SK-N-SH treated with all-trans-retinoic acid at 6 μM for 48 hours (cell line): Measurements from ENCODE around the gene HTT.

Experiments
- ATAC-seq: fragments of 200-7000 bp; cut with Tn5 transposase; 3 replicates; pipeline ENCODE4 v1.9.1; 2020; ENCODE audit warnings: mild to moderate bottlenecking, moderate library complexity
- ARNTL ChIP-seq: fragments of 450-650 bp; formaldehyde crosslinking; IDR thresholded peaks from 2 replicates; pipeline ENCODE4 v1.5.0; 2020; ENCODE audit warnings: low read depth, mild to moderate bottlenecking, moderate library complexity, borderline replicate concordance
- BACH2 ChIP-seq: fragments of 250-450 bp; sonication (Bioruptor Pico); IDR thresholded peaks from 2 replicates; pipeline ENCODE4 v1.9.0; 2021; ENCODE audit warnings: mild to moderate bottlenecking, borderline replicate concordance
- CSDC2 ChIP-seq: fragments of 250-450 bp; sonication (Bioruptor Pico); IDR thresholded peaks from 2 replicates; pipeline ENCODE4 v1.5.0; 2020; ENCODE audit warnings: mild to moderate bottlenecking, moderate library complexity
- ESRRG ChIP-seq: fragments of 250-450 bp; sonication (Bioruptor Pico); IDR thresholded peaks from 2 replicates; pipeline ENCODE4 v1.6.1; 2021; ENCODE audit warnings: mild to moderate bottlenecking
- GLIS3 ChIP-seq: fragments of 250-450 bp; sonication (Bioruptor Pico); IDR thresholded peaks from 2 replicates; pipeline ENCODE4 v1.5.0; 2020; ENCODE audit warnings: mild to moderate bottlenecking, moderate library complexity
- ISL1 ChIP-seq: fragments of 250-450 bp; sonication (Bioruptor Pico); IDR thresholded peaks from 2 replicates; pipeline ENCODE4 v2.1.2; 2022; ENCODE audit warnings: mild to moderate bottlenecking, moderate library complexity
- OSR1 ChIP-seq: fragments of 250-450 bp; sonication (Bioruptor Pico); IDR thresholded peaks from 2 replicates; pipeline ENCODE4 v1.8.0; 2022; ENCODE audit warnings: moderate library complexity, mild to moderate bottlenecking, inconsistent platforms
- PPARA ChIP-seq: fragments of 250-450 bp; sonication (Bioruptor Pico); IDR thresholded peaks from 2 replicates; pipeline ENCODE4 v1.5.0; 2020; ENCODE audit warnings: mild to moderate bottlenecking, borderline replicate concordance
- RARB ChIP-seq: fragments of 250-450 bp; sonication (Bioruptor Pico); IDR thresholded peaks from 2 replicates; pipeline ENCODE4 v1.8.0; 2021; ENCODE audit warnings: mild to moderate bottlenecking, moderate library complexity
- TCF4 ChIP-seq: fragments of 250-450 bp; sonication (Bioruptor Pico); IDR thresholded peaks from 2 replicates; pipeline ENCODE4 v1.8.0; 2021; ENCODE audit warnings: mild to moderate bottlenecking, moderate library complexity, borderline replicate concordance
- TOX ChIP-seq: fragments of 250-450 bp; sonication (Bioruptor Pico); IDR thresholded peaks from 2 replicates; pipeline ENCODE4 v1.8.0; 2021; ENCODE audit warnings: mild to moderate bottlenecking, moderate library complexity, borderline replicate concordance
- ZC3H10 ChIP-seq: fragments of 250-450 bp; sonication (Bioruptor Pico); IDR thresholded peaks from 2 replicates; pipeline ENCODE4 v1.5.1; 2021; ENCODE audit warnings: mild to moderate bottlenecking, moderate library complexity
- ZFP3 ChIP-seq: fragments of 250-450 bp; sonication (Bioruptor Pico); IDR thresholded peaks from 2 replicates; pipeline ENCODE4 v1.5.0; 2020; ENCODE audit warnings: mild to moderate bottlenecking, moderate library complexity
- ZFP30 ChIP-seq: fragments of 450-650 bp; formaldehyde crosslinking; IDR thresholded peaks from 2 replicates; pipeline ENCODE4 v1.5.0; 2022; ENCODE audit warnings: mild to moderate bottlenecking, moderate library complexity
- ZNF565 ChIP-seq: fragments of 450-650 bp; formaldehyde crosslinking; conservative IDR thresholded peaks from 2 replicates; pipeline ENCODE4 v1.5.0; 2020; ENCODE audit warnings: low read depth, mild to moderate bottlenecking, moderate library complexity
- ZNF70 ChIP-seq: fragments of 450-650 bp; formaldehyde crosslinking; IDR thresholded peaks from 2 replicates; pipeline ENCODE4 v1.5.0; 2020; ENCODE audit warnings: mild to moderate bottlenecking, moderate library complexity
- ZNF8 ChIP-seq: fragments of 450-650 bp; formaldehyde crosslinking; IDR thresholded peaks from 2 replicates; pipeline ENCODE4 v1.5.0; 2020; ENCODE audit warnings: mild to moderate bottlenecking, moderate library complexity
- TF ChIP-seq, protein P1 (sequence below): fragments of 250-450 bp; sonication (Bioruptor Pico); IDR thresholded peaks from 2 replicates; pipeline ENCODE4 v1.5.0; 2020; ENCODE audit warnings: mild to moderate bottlenecking, moderate library complexity
- TF ChIP-seq, protein P2 (sequence below): fragments of 250-450 bp; sonication (Bioruptor Pico); IDR thresholded peaks from 2 replicates; pipeline ENCODE4 v1.5.1; 2020; ENCODE audit warnings: low read depth, mild to moderate bottlenecking, moderate library complexity
- TF ChIP-seq, protein P3 (sequence below): fragments of 250-450 bp; sonication (Bioruptor Pico); IDR thresholded peaks from 2 replicates; pipeline ENCODE4 v1.8.0; 2020; ENCODE audit warnings: mild to moderate bottlenecking, moderate library complexity, borderline replicate concordance
- TF ChIP-seq, protein P4 (sequence below): fragments of 250-450 bp; sonication (Bioruptor Pico); IDR thresholded peaks from 2 replicates; pipeline ENCODE4 v1.8.0; 2021; ENCODE audit warnings: low read depth, mild to moderate bottlenecking, moderate library complexity, borderline replicate concordance

HTT gene

DNA sequence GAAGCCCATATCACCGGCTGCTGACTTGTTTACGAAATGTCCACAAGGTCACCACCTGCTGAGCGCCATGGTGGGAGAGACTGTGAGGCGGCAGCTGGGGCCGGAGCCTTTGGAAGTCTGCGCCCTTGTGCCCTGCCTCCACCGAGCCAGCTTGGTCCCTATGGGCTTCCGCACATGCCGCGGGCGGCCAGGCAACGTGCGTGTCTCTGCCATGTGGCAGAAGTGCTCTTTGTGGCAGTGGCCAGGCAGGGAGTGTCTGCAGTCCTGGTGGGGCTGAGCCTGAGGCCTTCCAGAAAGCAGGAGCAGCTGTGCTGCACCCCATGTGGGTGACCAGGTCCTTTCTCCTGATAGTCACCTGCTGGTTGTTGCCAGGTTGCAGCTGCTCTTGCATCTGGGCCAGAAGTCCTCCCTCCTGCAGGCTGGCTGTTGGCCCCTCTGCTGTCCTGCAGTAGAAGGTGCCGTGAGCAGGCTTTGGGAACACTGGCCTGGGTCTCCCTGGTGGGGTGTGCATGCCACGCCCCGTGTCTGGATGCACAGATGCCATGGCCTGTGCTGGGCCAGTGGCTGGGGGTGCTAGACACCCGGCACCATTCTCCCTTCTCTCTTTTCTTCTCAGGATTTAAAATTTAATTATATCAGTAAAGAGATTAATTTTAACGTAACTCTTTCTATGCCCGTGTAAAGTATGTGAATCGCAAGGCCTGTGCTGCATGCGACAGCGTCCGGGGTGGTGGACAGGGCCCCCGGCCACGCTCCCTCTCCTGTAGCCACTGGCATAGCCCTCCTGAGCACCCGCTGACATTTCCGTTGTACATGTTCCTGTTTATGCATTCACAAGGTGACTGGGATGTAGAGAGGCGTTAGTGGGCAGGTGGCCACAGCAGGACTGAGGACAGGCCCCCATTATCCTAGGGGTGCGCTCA is 165.8 kb downstream of the HTT start:
- TF ChIP-seq OSR1 (CRISPR knock-in tag) = no peak
- no peak for TF ChIP-seq TCF4
- TF ChIP-seq ESRRG (CRISPR knock-in tag) = no peak
- no peak for TF ChIP-seq PPARA
- TF ChIP-seq RARB = no peak
- no peak for TF ChIP-seq CSDC2 (CRISPR knock-in tag)
- no peak for TF ChIP-seq ZFP30 (CRISPR knock-in tag)
- TF ChIP-seq, protein P1, sequence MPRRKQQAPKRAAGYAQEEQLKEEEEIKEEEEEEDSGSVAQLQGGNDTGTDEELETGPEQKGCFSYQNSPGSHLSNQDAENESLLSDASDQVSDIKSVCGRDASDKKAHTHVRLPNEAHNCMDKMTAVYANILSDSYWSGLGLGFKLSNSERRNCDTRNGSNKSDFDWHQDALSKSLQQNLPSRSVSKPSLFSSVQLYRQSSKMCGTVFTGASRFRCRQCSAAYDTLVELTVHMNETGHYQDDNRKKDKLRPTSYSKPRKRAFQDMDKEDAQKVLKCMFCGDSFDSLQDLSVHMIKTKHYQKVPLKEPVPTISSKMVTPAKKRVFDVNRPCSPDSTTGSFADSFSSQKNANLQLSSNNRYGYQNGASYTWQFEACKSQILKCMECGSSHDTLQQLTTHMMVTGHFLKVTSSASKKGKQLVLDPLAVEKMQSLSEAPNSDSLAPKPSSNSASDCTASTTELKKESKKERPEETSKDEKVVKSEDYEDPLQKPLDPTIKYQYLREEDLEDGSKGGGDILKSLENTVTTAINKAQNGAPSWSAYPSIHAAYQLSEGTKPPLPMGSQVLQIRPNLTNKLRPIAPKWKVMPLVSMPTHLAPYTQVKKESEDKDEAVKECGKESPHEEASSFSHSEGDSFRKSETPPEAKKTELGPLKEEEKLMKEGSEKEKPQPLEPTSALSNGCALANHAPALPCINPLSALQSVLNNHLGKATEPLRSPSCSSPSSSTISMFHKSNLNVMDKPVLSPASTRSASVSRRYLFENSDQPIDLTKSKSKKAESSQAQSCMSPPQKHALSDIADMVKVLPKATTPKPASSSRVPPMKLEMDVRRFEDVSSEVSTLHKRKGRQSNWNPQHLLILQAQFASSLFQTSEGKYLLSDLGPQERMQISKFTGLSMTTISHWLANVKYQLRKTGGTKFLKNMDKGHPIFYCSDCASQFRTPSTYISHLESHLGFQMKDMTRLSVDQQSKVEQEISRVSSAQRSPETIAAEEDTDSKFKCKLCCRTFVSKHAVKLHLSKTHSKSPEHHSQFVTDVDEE (CRISPR knock-in tag) = no peak
- TF ChIP-seq ZNF8 (CRISPR knock-in tag) = no peak
- no peak for ATAC-seq

DNA sequence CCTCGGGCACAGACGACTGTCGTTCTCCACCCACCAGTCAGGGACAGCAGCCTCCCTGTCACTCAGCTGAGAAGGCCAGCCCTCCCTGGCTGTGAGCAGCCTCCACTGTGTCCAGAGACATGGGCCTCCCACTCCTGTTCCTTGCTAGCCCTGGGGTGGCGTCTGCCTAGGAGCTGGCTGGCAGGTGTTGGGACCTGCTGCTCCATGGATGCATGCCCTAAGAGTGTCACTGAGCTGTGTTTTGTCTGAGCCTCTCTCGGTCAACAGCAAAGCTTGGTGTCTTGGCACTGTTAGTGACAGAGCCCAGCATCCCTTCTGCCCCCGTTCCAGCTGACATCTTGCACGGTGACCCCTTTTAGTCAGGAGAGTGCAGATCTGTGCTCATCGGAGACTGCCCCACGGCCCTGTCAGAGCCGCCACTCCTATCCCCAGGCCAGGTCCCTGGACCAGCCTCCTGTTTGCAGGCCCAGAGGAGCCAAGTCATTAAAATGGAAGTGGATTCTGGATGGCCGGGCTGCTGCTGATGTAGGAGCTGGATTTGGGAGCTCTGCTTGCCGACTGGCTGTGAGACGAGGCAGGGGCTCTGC is 166.5 kb downstream of the HTT start:
- no peak for ATAC-seq

DNA sequence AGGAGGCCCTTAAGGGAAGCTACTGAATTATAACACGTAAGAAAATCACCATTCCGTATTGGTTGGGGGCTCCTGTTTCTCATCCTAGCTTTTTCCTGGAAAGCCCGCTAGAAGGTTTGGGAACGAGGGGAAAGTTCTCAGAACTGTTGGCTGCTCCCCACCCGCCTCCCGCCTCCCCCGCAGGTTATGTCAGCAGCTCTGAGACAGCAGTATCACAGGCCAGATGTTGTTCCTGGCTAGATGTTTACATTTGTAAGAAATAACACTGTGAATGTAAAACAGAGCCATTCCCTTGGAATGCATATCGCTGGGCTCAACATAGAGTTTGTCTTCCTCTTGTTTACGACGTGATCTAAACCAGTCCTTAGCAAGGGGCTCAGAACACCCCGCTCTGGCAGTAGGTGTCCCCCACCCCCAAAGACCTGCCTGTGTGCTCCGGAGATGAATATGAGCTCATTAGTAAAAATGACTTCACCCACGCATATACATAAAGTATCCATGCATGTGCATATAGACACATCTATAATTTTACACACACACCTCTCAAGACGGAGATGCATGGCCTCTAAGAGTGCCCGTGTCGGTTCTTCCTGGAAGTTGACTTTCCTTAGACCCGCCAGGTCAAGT is 167.5 kb downstream of the HTT start:
- ATAC-seq = no peak
- TF ChIP-seq ZFP3 (CRISPR knock-in tag) = no peak
- TF ChIP-seq CSDC2 (CRISPR knock-in tag) = no peak
- TF ChIP-seq, protein P2, sequence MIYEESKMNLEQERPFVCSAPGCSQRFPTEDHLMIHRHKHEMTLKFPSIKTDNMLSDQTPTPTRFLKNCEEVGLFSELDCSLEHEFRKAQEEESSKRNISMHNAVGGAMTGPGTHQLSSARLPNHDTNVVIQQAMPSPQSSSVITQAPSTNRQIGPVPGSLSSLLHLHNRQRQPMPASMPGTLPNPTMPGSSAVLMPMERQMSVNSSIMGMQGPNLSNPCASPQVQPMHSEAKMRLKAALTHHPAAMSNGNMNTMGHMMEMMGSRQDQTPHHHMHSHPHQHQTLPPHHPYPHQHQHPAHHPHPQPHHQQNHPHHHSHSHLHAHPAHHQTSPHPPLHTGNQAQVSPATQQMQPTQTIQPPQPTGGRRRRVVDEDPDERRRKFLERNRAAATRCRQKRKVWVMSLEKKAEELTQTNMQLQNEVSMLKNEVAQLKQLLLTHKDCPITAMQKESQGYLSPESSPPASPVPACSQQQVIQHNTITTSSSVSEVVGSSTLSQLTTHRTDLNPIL = no peak
- TF ChIP-seq TOX (CRISPR knock-in tag) = no peak
- no peak for TF ChIP-seq GLIS3 (CRISPR knock-in tag)
- no peak for TF ChIP-seq OSR1 (CRISPR knock-in tag)
- TF ChIP-seq, protein P3, sequence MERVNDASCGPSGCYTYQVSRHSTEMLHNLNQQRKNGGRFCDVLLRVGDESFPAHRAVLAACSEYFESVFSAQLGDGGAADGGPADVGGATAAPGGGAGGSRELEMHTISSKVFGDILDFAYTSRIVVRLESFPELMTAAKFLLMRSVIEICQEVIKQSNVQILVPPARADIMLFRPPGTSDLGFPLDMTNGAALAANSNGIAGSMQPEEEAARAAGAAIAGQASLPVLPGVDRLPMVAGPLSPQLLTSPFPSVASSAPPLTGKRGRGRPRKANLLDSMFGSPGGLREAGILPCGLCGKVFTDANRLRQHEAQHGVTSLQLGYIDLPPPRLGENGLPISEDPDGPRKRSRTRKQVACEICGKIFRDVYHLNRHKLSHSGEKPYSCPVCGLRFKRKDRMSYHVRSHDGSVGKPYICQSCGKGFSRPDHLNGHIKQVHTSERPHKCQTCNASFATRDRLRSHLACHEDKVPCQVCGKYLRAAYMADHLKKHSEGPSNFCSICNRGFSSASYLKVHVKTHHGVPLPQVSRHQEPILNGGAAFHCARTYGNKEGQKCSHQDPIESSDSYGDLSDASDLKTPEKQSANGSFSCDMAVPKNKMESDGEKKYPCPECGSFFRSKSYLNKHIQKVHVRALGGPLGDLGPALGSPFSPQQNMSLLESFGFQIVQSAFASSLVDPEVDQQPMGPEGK (CRISPR knock-in tag) = no peak
- TF ChIP-seq ISL1 (CRISPR knock-in tag) = no peak
- no peak for TF ChIP-seq BACH2 (CRISPR knock-in tag)
- no peak for TF ChIP-seq ZC3H10 (CRISPR knock-in tag)
- TF ChIP-seq TCF4 = no peak
- no peak for TF ChIP-seq PPARA
- TF ChIP-seq ZNF70 = no peak
- TF ChIP-seq ZFP30 (CRISPR knock-in tag) = no peak
- no peak for TF ChIP-seq ZNF8 (CRISPR knock-in tag)
- TF ChIP-seq RARB = no peak
- TF ChIP-seq, protein P4, sequence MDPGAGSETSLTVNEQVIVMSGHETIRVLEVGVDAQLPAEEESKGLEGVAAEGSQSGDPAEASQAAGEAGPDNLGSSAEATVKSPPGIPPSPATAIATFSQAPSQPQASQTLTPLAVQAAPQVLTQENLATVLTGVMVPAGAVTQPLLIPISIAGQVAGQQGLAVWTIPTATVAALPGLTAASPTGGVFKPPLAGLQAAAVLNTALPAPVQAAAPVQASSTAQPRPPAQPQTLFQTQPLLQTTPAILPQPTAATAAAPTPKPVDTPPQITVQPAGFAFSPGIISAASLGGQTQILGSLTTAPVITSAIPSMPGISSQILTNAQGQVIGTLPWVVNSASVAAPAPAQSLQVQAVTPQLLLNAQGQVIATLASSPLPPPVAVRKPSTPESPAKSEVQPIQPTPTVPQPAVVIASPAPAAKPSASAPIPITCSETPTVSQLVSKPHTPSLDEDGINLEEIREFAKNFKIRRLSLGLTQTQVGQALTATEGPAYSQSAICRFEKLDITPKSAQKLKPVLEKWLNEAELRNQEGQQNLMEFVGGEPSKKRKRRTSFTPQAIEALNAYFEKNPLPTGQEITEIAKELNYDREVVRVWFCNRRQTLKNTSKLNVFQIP (CRISPR knock-in tag) = no peak
- TF ChIP-seq, protein P1 (CRISPR knock-in tag) = no peak
- no peak for TF ChIP-seq ARNTL (CRISPR knock-in tag)

More for the DNA sequence above, 166.5 kb downstream of the HTT start:
- TF ChIP-seq, protein P4 (CRISPR knock-in tag) = no peak
- TF ChIP-seq TOX (CRISPR knock-in tag) (no peak), ZNF565 (CRISPR knock-in tag) (no peak), PPARA (no peak), CSDC2 (CRISPR knock-in tag) (no peak), ESRRG (CRISPR knock-in tag) (no peak)
